ENCODE results near the gene WASF2. TPM values are rescaled to one million over a fixed set of nuclear protein-coding genes. Genes with fewer than 3 reads are reported as not detected.

WASF2 gene
- total RNA-seq, 1 experiment from 2014 or later, result 20.7 TPM

- H3K36me3 ChIP-seq (ENCODE audit: low read depth, low read length), result no peaks in the 10 kb centered on the region
- no TSS peak for BruUV-seq (replicated peaks)
- ATAC-seq (no peak), DNase-seq (no peak)
- TF ChIP-seq EZH2phosphoT487 (IDR thresholded peaks at IDR 0.05; ENCODE audit: borderline replicate concordance, low read length) (no peak), EZH2 (IDR thresholded peaks at IDR 0.05; ENCODE audit: low read length, unreplicated experiment) (no peak)
- TF ChIP-seq, protein P1, sequence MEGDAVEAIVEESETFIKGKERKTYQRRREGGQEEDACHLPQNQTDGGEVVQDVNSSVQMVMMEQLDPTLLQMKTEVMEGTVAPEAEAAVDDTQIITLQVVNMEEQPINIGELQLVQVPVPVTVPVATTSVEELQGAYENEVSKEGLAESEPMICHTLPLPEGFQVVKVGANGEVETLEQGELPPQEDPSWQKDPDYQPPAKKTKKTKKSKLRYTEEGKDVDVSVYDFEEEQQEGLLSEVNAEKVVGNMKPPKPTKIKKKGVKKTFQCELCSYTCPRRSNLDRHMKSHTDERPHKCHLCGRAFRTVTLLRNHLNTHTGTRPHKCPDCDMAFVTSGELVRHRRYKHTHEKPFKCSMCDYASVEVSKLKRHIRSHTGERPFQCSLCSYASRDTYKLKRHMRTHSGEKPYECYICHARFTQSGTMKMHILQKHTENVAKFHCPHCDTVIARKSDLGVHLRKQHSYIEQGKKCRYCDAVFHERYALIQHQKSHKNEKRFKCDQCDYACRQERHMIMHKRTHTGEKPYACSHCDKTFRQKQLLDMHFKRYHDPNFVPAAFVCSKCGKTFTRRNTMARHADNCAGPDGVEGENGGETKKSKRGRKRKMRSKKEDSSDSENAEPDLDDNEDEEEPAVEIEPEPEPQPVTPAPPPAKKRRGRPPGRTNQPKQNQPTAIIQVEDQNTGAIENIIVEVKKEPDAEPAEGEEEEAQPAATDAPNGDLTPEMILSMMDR (conservative IDR thresholded peaks at IDR 0.05; ENCODE audit: low read depth, low read length), result no peak
- H3K79me2 ChIP-seq (ENCODE audit: low read length), result peaks cover under 1% of the 10 kb centered on the region; the same call in 1 of the 2 replicates
- no peaks in the 10 kb centered on the region for H4K20me1 ChIP-seq (ENCODE audit: low read length)
- H3K9ac ChIP-seq (ENCODE audit: low read length), result no peak overlapping the region
- no peaks in the 10 kb centered on the region for H3K9me3 ChIP-seq (ENCODE audit: low read length)
- H3K27me3 ChIP-seq (ENCODE audit: low read length), result no peaks in the 10 kb centered on the region
- ChIA-PET CTCF (no interaction called here), POLR2A (ENCODE audit: unreplicated experiment) (interaction anchor here (0.6 kb wide), 1 partner anchor 91 kb away, joined by 3 read pairs; no protein-coding TSS in a partner anchor)
- H3K4me3 ChIP-seq (ENCODE audit: low read length), result no peak overlapping the region
- intact Hi-C loops (cut with micrococcal nuclease), result loop anchor here (5.0 kb wide), 1 partner anchor 263 kb away; no protein-coding TSS in a partner anchor
- no peak overlapping the region for H3K4me2 ChIP-seq (ENCODE audit: low read length)
- H3K9me2 ChIP-seq (replicated peaks; ENCODE audit: low read length), result no peaks in the 10 kb centered on the region
- no peak overlapping the region for H3K27ac ChIP-seq (ENCODE audit: low read length)
- peaks cover 11% of the 10 kb centered on the region for H3K4me1 ChIP-seq (ENCODE audit: insufficient read depth, low read length)
- H2AFZ ChIP-seq (ENCODE audit: low read length), result no peak overlapping the region
- H3F3A ChIP-seq (ENCODE audit: low read length, unreplicated experiment), result peaks cover 3% of the 10 kb centered on the region
Observed at GRCh38 chr1:27399251-27400025, 90.5 kb downstream of the WASF2 start.

GRCh38 chr1:27398405-27399149, 91.4 kb downstream of the WASF2 start:
- Histone ChIP-seq H3K4me2 (ENCODE audit: low read length) (no peak overlapping the region), H3K9ac (ENCODE audit: low read length) (no peak overlapping the region), H4K20me1 (ENCODE audit: low read length) (no peaks in the 10 kb centered on the region), H3K4me3 (ENCODE audit: low read length) (no peak overlapping the region), H3K36me3 (ENCODE audit: low read depth, low read length) (no peaks in the 10 kb centered on the region), H3K27me3 (ENCODE audit: low read length) (no peaks in the 10 kb centered on the region), H3K9me2 (replicated peaks; ENCODE audit: low read length) (no peaks in the 10 kb centered on the region), H3K9me3 (ENCODE audit: low read length) (no peaks in the 10 kb centered on the region), H3K27ac (ENCODE audit: low read length) (no peak overlapping the region), H3K79me2 (ENCODE audit: low read length) (peaks cover 9% of the 10 kb centered on the region), H3K4me1 (ENCODE audit: insufficient read depth, low read length) (peaks cover 15% of the 10 kb centered on the region), H2AFZ (ENCODE audit: low read length) (no peak overlapping the region), H3F3A (ENCODE audit: low read length, unreplicated experiment) (peaks cover 3% of the 10 kb centered on the region)
- ATAC-seq, result peak; percentile 21
- ChIA-PET POLR2A (ENCODE audit: unreplicated experiment) (interaction anchor here (0.6 kb wide), 3 partner anchors 92 to 432 kb away, joined by 3 read pairs; partner anchors contain the start of gene SLC9A1), CTCF (no interaction called here)
- TF ChIP-seq EZH2 (IDR thresholded peaks at IDR 0.05; ENCODE audit: low read length, unreplicated experiment) (no peak), EZH2phosphoT487 (IDR thresholded peaks at IDR 0.05; ENCODE audit: borderline replicate concordance, low read length) (no peak)
- TF ChIP-seq, protein P1 (conservative IDR thresholded peaks at IDR 0.05; ENCODE audit: low read depth, low read length), result no peak
- intact Hi-C loops (cut with micrococcal nuclease), result no loop called here
- peak; percentile 17 for DNase-seq
- BruUV-seq (replicated peaks), result no TSS peak

All from PC-3 (cell line).